ENCODE data around the gene TSPAN31.
"Not testable (repeated sequence)": the region's sequence is repeated elsewhere in the genome, so short reads cannot be mapped to it uniquely, and the experiment has no call there.

Gene TSPAN31

DNA sequence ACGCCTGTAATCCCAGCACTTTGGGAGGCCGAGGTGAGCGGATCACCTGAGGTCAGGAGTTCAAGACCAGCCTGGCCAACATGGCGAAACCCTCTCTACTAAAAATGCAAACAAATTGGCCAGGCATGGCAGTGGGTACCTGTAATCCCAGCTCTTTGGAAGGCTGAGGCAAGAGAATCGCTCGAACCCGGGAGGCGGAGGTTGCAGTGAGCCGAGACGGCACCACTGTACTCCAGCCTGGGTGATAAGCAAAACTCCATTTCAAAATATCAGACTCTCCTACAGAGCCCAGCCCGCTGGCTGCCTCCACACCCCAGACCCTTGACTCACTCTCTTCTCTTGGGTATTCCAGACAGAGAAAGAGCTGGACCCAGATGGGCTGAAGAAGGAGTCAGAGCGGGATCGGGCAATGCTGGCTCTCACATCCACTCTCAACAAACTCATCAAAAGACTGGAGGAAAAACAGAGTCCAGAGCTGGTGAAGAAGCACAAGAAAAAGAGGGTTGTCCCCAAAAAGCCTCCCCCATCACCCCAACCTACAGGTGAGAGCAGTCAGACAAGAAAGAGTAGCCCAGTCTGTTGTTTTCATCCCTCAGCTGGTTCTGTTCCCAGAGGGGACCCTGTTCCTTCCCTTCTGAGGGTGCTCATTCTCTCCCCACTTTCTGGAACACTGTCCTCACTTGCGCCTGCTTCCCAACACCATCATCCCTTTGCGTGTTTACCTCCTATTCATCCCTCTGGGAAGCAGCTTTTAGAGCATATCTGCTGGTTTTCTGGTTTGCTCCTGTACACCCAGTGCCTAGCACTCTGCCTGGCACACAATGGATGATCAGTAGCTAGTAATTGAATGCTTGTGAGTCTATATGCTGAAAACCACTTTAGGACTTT is 26.0 kb upstream of the TSPAN31 start:
- TF ChIP-seq, protein P1, sequence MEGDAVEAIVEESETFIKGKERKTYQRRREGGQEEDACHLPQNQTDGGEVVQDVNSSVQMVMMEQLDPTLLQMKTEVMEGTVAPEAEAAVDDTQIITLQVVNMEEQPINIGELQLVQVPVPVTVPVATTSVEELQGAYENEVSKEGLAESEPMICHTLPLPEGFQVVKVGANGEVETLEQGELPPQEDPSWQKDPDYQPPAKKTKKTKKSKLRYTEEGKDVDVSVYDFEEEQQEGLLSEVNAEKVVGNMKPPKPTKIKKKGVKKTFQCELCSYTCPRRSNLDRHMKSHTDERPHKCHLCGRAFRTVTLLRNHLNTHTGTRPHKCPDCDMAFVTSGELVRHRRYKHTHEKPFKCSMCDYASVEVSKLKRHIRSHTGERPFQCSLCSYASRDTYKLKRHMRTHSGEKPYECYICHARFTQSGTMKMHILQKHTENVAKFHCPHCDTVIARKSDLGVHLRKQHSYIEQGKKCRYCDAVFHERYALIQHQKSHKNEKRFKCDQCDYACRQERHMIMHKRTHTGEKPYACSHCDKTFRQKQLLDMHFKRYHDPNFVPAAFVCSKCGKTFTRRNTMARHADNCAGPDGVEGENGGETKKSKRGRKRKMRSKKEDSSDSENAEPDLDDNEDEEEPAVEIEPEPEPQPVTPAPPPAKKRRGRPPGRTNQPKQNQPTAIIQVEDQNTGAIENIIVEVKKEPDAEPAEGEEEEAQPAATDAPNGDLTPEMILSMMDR (IDR thresholded peaks at IDR 0.05; ENCODE audit: low read depth, low read length), result no peak
- DNase-seq (ENCODE audit: extremely low read depth, low read depth), result no peak

DNA sequence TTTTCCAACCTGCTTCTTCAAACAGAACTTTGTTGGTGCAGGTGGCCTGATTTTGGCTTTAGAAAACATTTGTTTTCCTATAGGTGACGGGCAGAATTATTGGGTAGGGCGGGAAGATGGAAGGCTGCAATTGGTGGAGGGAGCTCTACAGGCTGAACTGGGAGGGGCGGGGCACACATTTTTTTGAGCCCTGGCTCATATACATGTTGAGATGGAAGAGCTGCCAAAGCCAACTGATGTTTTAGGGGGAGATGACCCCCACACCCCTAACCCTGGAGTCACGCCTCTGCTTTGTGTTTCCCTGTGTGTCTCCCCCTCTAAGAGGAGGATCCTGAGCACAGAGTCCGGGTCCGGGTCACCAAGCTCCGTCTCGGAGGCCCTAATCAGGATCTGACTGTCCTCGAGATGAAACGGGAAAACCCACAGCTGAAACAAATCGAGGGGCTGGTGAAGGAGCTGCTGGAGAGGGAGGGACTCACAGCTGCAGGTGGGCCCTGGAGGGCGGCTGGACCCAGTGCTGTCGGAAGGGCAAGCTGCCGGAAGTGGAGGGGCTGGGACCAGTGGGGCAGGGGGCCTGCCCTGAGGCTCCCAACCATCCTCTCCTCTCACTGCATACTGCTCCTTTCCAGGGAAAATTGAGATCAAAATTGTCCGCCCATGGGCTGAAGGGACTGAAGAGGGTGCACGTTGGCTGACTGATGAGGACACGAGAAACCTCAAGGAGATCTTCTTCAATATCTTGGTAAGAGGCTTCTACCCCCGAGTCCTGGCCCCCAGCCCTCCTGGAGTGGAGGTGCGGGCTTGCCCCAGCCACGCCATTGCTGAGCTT is 24.8 kb upstream of the TSPAN31 start:
- TF ChIP-seq, protein P1 (IDR thresholded peaks at IDR 0.05; ENCODE audit: low read depth, low read length), result no peak
- no peak for DNase-seq (ENCODE audit: extremely low read depth, low read depth)

- TF ChIP-seq, protein P1 (IDR thresholded peaks at IDR 0.05; ENCODE audit: low read depth, low read length), result no peak
- no peak for DNase-seq (ENCODE audit: extremely low read depth, low read depth)
Measured at GRCh38 chr12:57720606-57721595, 23.9 kb upstream of the TSPAN31 start.

GRCh38 chr12:57721846-57722608 is 22.8 kb upstream of the TSPAN31 start:
- DNase-seq (ENCODE audit: extremely low read depth, low read depth), result not testable (repeated sequence)

- DNase-seq (ENCODE audit: extremely low read depth, low read depth), result no peak
- TF ChIP-seq, protein P1 (IDR thresholded peaks at IDR 0.05; ENCODE audit: low read depth, low read length), result no peak
Measured at GRCh38 chr12:57722716-57723629, 21.9 kb upstream of the TSPAN31 start.

DNA sequence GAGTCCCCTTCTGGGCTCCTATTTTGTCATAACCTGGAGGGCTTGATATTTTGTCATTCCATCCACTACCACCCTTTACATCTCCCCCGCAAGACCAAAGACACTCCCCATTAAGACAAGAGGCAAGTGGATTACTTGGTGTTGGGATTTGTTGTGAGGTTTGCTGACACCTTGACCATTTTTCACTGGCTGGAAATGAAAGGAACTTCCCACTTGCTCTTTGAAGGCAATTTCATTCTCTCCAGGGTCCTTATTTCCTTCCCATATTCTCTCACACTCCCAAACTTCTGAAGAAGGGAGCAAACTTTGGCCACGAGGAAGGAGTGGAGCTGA is 21.2 kb upstream of the TSPAN31 start:
- TF ChIP-seq, protein P1 (IDR thresholded peaks at IDR 0.05; ENCODE audit: low read depth, low read length), result no peak
- DNase-seq (ENCODE audit: extremely low read depth, low read depth), result no peak
